GM21390 (cell line): ENCODE measurements around the gene KRTAP1-1.
"Not testable (repeated sequence)": the region's sequence is repeated elsewhere in the genome, so short reads cannot be mapped to it uniquely, and the experiment has no call there.

Experiments
- ATAC-seq: cut with Tn5 transposase; IDR thresholded peaks from one replicate; pipeline ENCODE4 v1.9.1; 2021; ENCODE audit not compliant: unreplicated experiment

The KRTAP1-1 gene

GRCh38 chr17:41040783-41041571 is at the start of gene KRTAP1-1:
KRTAP1-1 (minus strand) TSS chr17:41041450; CDS start chr17:41041397, 53 bp downstream.
- ATAC-seq: not testable (repeated sequence)

GRCh38 chr17:41088760-41089352 is 47.6 kb upstream of the KRTAP1-1 start:
- not testable (repeated sequence) for ATAC-seq

DNA sequence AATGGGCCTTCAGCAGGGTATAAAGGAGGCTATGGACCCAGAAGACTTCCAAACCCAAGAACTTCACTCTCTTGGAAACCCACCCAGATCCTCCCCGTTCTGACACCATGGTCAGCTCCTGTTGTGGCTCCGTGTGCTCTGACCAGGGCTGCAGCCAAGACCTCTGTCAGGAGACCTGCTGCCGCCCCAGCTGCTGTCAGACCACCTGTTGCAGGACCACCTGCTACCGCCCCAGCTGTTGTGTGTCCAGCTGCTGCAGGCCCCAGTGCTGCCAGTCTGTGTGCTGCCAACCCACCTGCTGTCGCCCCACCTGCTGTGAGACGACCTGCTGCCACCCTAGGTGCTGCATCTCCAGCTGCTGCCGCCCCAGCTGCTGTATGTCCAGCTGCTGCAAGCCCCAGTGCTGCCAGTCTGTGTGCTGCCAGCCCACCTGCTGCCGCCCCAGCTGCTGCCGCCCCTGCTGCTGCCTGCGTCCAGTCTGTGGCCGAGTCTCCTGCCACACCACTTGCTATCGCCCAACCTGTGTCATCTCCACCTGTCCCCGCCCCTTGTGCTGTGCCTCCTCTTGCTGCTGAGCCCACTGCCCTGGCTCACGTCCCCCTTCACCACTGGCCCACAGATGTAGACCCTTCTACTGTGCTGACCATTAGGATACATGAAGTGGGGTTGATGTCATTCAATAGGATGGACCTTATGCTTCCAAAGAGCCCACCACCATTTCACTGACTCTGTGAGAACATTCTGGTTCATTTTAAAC is 43.0 kb upstream of the KRTAP1-1 start, which contains the start of gene KRTAP4-7:
KRTAP4-7 (plus strand) TSS at position 51 of the 757 bp plus-strand sequence; CDS start at position 108, 57 bp downstream.
- ATAC-seq: not testable (repeated sequence)

DNA sequence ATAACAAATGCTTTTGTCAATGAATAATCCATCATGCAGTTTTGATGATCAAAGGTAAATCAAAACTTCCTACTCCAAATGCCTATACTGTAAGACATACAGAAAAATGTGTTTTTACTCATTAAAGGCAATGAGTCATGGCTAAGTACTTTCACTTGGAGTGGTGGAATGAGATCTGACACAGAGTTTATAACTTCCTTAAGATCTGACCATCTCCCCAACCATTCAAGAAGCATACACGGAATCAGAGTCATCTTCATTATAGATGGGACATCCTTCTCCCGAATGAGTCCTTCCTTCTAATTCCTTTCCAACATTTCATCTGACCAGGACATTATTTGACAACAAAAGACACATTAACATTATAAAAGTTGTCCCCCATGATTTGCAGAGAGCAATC is 42.2 kb upstream of the KRTAP1-1 start:
- not testable (repeated sequence) for ATAC-seq

- ATAC-seq: no peak
Observed at GRCh38 chr17:41082626-41083025, 41.4 kb upstream of the KRTAP1-1 start.

GRCh38 chr17:41076788-41077187 is 35.5 kb upstream of the KRTAP1-1 start:
- ATAC-seq: no peak

GRCh38 chr17:41073676-41074075 is 32.4 kb upstream of the KRTAP1-1 start:
- ATAC-seq: no peak

DNA sequence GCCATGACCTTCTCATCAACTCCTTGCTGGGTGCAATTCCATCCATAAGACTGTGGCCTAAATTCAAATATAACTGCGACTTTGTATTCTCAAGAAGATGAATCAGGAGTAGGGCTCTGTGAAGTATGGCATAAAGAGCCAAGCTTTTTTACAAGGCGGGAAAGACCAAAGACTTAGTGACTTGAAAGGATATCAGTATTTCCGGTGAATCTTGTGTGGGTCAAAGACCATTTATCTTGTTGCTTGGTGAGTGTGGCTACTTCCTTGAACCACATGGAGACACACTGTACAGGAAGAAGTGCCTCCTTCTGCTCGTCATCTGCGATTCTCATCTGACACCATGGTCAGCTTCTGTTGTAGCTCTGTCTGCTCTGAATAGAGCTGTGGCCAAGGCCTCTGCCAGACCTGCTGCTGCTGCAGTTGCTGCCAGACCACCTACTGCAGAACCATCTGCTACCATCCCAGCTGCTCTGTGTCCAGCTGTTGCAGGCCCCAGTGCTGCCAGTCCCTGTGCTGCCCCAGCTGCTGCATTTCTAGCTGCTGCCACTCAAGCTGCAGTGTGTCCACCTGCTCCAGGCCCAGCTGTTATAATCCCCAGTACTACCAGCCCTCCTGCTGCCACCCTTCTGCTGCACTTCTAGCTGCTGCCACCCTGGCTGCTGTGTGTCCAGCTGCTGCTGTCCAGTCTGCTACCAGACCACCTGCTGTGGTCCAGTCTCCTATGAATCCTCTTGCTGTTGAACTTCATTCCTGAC is 30.5 kb upstream of the KRTAP1-1 start:
- no peak for ATAC-seq

DNA sequence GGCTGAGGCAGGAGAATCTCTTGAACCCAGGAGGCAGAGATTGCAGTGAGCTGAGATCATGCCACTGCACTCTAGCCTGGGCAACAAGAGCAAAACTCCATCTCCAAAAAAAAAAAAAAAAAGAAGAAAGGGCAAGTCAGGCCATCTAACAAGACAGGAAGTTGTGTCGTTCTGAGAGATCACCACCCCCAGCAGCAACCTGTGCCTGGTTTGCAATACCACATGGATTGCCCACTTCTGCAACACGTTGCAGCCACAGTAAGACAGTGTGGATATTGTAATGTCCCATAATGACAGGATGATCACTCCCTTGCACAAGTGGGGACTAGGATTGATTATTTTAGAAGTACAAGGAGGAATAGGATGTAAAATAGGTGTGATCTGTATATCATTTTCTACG is 27.8 kb upstream of the KRTAP1-1 start:
- ATAC-seq: no peak

GRCh38 chr17:41067281-41067680 is 26.0 kb upstream of the KRTAP1-1 start:
- no peak for ATAC-seq

DNA sequence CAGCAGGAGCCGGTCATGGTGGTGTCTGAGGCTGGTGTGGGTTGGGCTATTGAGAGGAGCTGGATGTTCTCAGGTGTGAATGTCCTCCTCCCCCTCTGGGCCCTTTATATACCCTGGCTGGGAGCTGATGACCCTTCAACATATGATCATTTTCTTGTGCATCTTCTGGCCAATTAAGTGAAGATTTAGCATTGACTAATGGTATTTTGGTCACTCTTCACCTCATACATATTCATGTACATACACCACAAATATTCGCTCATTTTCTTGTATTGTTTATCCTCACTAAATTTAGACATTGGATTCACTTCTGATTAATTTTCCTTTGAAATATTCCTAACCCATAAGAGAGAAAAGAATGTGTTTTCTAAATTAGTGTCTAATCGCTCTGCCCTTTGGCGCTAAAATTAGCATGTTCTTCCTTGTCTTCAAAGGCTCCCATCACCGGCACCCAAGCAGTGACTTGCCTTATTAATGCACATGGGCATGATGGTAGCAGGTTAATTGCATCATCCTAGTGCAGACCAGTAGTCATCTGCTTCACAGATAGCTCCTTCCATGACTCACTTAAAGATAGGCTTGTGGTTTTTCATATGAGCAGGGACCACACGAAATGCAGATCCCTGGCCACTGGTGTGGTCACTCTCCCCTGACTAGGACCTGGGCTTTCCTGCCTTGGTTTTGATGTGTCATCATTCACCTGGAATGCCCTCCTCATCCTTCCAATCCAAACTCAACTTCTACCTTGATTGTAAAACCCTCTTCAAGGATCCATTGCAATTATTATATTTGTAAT is 24.8 kb upstream of the KRTAP1-1 start, which contains the start of gene KRTAP2-4:
KRTAP2-4 (minus strand) TSS at position 51 of the 796 bp plus-strand sequence; CDS start at position 17, 34 bp downstream.
- ATAC-seq: no peak

GRCh38 chr17:41065016-41065689 is 23.9 kb upstream of the KRTAP1-1 start:
- not testable (repeated sequence) for ATAC-seq

DNA sequence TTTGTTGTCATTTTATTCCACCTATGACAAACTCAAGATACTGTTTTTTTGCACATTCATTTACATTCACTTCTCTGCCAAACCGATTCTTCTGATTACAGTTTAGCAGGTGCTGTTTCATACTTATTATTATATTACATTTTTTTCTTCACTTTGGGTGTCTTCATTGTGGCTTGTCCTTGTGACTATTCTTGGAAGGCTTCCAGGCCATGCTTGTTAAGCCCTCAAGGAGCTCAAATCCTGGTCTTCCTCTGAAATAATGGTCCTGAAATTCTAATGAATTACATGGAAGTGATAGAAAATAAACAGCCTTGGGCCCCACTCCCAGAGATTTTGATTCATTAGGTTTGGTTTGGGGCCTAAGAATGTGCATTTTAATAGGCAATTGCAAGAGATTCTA is 23.1 kb upstream of the KRTAP1-1 start:
- ATAC-seq: no peak

GRCh38 chr17:41063449-41063848 is 22.2 kb upstream of the KRTAP1-1 start:
- ATAC-seq: no peak

- no peak for ATAC-seq
Observed at GRCh38 chr17:41061964-41062363, 20.7 kb upstream of the KRTAP1-1 start.

GRCh38 chr17:41060052-41060604 is 18.9 kb upstream of the KRTAP1-1 start, which contains the start of gene KRTAP2-3:
KRTAP2-3 (minus strand) TSS chr17:41060114; CDS start chr17:41060050, 64 bp downstream.
- ATAC-seq: no peak

- ATAC-seq: not testable (repeated sequence)
Observed at GRCh38 chr17:41059276-41060051, 18.2 kb upstream of the KRTAP1-1 start.

DNA sequence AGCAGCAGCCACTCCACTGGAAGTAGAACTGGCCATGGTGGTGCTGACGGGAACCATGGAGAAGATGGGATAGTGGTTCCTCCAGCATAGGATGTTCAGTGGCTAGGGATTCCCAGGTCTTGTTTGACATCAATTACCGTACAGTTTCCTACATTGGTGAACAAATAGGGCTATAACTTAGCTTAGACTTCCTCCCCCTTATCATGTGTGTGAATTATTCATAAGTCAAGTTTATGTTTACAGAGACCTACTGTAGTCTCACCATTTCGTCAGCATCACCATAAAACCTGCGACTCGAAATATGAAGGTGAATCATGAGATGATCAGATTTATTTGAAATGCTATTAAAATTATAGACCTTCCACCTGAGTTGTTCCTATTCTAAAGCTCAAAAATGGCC is 17.5 kb upstream of the KRTAP1-1 start:
- no peak for ATAC-seq
